HG03575 (cell line): ENCODE results near the gene OR2C1.

Experiments used
- ATAC-seq: cut with Tn5 transposase; IDR thresholded peaks from one replicate; pipeline ENCODE4 v1.9.1; 2021; ENCODE audit not compliant: unreplicated experiment, insufficient number of reproducible peaks, low FRiP score; ENCODE audit errors: extremely low read depth

Gene OR2C1

DNA sequence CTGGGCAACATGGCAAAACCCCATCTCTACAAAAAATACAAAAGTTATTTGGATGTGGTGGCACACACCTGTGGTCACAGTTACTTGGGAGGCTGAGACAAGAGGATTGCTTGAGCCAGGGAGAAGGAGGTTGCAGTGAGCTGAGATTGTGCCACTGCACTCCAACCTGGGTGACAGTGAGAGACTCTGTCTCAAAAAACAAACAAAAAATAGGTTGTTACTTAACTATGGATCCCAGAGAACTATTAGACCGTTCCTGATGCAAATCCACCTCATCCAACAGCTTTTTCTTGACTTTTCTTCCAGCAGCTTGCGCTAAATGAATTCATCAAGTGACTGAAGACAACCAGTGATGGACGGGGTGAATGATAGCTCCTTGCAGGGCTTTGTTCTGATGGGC, at the start of gene OR2C1:
Gene OR2C1, plus strand, starts transcription at position 301 of the 400 bp plus-strand sequence. Its CDS starts 52 bp downstream, at position 353.
- no peak for ATAC-seq

DNA sequence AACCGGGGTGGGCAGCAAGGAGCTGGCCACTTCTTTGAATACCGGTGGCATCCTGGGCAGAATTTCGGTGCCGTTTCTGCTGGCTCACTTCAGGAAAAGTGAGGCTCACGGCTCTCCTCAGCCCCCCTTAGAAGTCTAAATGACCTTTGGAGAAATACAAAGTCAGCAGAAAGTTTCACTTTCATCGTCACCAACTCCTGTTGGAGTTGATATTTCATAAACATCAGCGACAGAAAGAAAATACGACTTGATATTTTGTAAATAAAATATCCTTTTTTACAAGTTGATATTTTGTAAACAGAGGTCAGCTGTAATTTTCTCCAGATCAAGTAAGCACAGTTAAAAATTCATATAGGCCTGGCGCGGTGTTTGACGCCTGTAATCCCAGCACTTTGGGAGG, 49.6 kb upstream of the OR2C1 start:
- ATAC-seq: no peak

DNA sequence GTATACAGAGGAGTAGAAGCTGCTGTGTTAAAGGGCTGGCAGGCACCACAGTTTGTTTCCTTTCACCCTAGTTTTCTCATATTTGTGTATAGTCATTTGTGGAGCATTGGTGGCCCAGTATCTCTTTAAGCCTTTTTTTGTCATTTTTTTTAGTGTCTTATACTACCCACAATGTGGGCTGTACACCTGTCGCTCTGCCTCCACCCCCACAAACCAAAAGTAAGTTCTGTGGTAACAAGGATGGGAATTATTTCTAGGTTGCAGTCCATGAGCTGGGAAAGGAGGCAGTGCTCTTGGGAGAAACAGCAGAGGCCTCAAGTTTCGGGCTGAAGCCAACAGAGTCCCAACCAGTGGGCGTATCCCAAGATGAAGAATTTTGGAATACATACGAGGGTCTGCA, 44.2 kb upstream of the OR2C1 start:
- no peak for ATAC-seq

DNA sequence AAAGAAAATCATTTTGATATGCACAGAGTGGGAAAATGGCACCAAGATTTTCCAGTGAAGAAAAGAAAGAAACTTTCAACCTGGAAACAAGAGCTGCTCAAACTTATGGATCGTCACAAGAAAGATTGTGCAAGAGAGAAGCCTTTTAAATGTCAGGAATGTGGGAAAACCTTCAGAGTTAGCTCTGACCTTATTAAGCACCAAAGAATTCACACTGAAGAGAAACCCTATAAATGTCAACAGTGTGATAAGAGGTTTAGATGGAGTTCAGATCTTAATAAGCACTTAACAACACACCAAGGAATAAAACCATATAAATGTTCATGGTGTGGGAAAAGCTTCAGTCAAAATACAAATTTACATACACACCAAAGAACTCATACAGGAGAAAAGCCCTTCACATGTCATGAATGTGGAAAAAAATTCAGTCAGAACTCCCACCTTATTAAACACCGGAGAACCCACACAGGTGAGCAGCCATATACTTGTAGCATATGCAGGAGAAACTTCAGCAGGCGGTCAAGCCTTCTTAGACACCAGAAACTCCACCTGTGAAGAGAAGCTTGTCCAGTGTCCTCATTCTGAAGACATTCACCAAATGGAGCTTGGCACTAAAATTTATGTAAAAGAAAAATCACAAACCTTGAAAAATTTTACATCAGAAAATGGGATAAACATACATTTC, 38.2 kb upstream of the OR2C1 start:
- ATAC-seq: no peak

DNA sequence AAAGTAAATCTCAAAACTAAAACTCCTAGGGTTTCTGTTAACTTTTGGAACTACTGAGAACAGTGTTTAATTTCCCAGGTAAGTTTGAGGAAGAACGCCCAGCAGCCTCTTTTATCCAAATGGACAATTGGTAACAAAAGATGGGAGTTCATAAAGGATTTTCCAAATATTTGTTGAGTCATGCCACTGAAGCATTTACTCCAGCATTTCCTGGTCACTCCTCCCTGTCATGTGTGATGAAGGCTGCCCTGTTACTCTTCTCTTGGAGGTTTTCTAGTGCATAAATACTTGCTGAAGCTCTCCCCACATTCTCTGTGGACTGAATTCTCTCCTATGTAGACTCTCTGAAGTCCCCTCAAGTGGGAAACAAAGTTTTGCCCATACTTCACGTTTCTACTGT, 33.9 kb upstream of the OR2C1 start:
- no peak for ATAC-seq

DNA sequence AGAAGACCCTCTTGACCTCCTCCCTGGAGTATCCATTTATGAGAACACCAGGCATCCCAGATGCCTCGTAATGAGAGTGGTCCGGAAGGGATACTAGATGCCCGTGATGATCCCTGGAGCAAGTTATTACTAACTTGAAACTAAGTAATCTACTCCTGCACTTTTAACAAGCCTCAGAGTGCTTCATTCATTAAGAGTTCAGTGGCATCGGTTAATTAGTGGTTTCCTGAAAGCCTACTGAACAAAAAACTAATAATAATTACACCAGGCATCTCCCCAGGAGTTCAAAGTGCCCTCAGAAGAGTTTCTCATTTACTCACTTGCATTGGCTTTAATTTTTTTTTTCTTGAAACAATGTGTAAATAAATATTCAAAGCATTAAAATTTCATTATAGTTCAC, 28.2 kb upstream of the OR2C1 start:
- no peak for ATAC-seq

DNA sequence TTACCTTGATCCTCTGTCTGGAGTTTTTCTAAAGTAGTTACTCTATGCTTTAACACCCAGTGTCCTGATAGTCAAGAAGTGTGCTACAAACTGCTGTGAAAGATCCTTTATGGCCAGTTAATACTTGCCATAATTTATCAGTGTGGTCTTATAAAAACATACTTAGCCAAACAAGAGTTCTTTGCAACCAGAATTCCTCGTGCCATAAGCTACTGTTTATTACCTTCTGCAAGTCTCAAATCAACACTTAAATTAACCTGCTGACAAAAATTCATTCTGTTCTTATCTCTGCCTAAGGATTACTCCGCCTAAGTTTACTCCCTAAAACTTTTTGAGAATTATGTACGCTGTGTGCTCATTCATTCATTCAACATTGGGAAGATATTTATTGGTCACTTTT, 27.6 kb upstream of the OR2C1 start:
- ATAC-seq: no peak

DNA sequence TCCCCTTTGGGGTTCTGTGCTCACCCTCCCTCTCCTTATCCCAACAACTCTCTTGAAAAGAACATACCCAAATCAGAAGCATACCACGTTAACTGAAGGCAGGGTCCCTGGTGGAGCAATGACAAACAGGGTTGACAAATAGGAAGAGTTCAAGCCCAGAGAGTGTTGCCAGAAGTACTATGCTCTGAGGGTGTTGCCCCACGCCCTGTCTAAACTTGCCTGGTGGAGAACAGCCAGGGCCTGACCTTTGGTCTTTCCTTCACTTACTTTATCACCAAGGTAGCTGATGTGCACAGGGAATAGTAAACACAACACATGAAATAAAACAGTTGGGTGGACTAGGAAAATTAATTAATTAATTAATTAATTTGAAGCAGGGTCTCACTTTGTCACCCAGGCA, 27.0 kb upstream of the OR2C1 start:
- ATAC-seq: no peak

DNA sequence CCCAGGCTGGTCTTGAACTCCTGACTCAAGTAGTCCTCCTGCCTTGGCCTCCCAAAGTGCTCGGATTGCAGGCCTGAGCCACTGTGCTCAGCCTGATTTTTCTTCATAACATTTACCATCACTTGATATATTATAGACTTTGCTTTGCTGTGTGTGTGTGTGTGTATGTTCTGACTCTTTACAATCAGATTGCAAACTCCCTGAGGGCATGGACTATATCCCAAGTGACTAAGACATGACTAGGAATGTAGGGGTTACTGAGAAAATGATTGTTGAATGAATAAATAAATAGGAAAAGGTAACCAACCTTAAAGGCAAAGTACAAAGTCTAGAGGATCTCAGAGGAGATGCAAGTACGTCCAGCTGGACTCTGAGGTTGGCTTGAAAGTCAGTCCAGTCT, 9.6 kb upstream of the OR2C1 start:
- ATAC-seq: no peak

DNA sequence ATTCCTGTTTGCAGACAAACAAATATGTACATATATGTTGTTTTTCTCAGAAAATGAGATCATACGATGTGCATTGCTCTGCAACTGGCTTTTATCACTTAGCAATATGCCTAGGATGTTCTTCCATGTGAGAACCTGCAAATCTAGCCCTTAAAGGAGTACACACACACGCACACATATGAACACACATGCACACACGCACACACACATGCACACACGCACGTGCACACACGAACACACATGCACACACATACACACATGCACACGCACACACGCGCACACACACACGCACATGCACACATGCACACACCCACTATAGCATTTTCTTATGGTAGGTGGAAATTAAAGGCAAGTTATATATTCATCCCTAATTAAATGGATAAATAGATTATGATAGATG, 8.1 kb upstream of the OR2C1 start:
- ATAC-seq: no peak

DNA sequence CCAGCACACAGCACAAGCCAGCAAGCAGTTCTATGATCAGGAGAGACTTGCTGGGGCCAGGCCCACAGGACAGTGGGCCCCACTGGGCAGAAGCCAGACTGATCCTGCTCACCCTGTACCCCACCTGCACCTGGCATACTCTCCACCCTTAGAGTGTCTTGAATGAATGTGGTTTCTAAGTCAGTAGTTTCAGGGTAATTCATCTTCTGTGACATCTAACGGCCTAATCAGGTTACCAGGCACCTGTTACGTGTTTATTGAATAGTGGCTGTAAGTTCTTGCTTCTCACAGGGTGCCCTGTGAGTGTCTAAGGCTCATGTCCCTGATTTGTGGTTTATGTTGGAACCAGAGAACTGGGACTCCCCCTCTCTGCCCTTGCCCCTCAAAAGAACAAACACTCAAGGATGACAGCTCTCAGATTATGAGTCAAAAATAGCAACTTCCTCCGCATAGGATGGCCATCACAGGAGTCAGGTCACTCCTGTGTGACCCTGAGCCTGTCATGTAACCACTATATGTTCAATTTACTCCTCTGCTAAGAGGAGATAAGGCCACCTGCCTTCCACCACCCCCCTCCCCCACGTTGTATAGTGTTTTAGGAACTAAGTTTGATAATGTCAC, 7.0 kb upstream of the OR2C1 start:
- no peak for ATAC-seq

DNA sequence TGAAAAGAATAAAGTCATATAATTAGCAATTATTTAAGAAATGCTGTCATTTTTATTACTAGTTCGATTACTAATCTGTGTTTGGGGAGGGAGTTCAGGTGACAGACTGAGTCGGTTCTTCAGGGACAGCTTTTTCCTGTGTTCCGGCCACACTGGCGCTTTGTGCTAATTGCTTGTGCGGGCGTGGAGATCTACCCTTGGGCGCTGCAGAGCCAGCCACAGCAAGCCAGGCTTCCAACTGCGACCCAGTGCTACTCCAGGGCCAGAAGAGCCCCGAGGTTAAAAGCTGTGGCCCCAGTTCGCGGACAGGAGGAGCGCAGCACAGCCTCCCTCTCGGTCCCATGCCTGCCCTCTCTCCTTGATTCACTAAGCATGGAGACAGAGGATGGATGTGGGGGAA, 6.5 kb upstream of the OR2C1 start:
- no peak for ATAC-seq

DNA sequence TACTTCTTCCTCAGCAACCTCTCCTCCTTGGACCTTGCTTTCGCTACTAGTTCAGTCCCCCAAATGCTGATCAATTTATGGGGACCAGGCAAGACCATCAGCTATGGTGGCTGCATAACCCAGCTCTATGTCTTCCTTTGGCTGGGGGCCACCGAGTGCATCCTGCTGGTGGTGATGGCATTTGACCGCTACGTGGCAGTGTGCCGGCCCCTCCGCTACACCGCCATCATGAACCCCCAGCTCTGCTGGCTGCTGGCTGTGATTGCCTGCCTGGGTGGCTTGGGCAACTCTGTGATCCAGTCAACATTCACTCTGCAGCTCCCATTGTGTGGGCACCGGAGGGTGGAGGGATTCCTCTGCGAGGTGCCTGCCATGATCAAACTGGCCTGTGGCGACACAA, 429 bp downstream of the OR2C1 start:
- no peak for ATAC-seq

DNA sequence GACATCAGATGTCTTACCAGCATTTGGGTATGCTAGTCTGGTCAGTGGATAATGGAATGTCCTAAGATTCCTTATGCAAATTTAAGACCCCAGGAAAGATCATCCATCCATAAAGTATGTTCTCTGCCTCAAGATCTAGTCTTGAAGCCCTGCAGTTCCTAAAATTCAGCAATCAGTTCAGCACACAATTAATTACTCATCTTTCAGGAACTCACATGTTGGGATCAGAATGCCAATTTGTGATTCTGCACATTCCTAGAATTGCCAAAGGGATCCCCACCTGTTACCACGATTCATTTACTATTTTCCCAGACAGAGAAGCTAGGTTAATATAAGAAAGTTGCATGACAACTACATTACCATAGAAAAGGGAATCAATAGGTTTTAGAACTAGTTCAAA, 3.2 kb downstream of the OR2C1 start:
- ATAC-seq: no peak

DNA sequence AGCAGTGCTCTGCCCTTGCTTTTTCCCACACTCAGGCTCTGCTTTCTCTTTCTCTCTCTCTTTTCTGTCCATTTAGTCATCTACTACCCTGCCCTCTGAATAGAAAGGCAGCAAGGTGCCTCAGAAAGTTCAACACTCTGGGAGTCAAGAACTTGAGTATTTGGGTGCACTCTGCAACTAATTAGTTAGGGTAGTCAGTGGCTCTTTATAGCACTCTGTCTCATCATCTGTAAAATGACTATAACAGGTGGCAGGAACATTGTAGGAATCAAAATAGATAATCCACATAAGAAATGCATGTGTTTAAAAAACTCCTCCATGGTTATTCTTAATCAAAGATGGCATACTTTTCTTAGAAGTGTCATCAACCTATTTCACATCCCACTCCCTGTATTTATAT, 7.2 kb downstream of the OR2C1 start:
- no peak for ATAC-seq

DNA sequence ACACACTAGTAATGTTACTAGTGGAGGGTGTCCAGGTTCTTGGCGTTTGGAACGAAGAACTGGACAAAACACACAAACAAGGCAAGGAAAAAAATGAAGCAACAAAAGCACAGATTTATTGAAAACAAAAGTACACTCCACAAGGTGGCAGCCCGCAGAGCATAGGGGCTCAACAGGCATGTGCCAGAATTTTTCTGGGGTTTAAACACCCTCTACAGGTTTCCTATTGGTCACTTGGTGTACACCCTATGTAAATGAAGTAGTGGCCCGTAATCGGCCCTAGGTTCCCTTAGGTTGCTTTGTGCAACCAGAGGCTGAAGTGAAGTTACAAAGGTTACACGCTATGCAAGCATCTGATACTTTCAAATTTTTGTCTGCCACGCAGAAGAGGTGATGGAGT, 8.1 kb downstream of the OR2C1 start:
- ATAC-seq: no peak

DNA sequence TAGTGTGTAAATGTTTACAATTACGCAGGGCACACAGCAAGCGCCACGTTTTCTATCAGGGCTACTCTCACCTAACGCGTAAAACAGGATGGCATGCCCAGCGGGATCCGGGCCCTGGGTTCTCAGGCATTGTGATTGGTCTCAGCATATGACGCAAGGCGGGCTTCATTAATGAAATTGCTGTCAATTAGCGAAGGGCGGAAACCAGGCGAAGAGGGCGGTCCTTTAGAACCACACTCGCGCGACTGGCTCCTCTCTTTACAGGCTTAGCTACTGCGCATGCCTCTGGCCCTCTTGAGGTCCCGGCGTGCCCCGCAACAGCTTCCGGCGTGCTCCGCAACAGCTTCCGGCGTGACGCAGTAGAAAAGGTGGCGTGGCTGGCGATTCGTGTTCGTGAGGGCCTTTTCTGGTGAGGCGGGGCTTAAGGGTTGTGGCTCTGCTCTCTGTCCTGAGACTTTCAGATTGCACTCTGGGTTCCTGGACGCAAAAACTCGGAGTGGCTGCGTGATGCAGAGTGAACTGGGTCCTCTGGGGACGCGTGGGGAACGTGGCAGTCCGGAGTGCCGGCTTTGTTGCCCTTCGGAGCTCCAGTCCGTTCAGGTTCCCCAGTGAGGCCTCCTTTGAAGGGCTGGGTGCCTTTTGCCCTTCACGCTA, 9.2 kb downstream of the OR2C1 start:
- no peak for ATAC-seq

DNA sequence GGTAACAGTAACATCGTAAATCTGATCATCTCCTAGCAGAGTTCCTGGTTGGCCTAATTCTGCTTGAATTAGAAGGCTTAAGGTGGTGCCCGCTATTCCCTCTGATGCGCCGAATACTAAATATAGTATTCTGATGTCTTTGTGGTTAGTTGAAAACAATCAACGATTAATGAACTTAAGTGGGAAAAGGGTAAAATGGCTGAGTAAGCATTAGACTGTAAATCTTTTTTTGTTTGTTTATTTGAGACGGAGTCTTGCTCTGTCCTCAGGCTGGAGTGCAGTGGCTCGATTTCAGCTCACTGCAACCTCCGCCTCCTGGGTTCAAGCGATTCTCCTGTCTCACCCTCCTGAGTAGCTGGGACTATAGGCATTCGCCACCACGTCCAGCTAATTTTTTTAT, 13.4 kb downstream of the OR2C1 start:
- no peak for ATAC-seq

DNA sequence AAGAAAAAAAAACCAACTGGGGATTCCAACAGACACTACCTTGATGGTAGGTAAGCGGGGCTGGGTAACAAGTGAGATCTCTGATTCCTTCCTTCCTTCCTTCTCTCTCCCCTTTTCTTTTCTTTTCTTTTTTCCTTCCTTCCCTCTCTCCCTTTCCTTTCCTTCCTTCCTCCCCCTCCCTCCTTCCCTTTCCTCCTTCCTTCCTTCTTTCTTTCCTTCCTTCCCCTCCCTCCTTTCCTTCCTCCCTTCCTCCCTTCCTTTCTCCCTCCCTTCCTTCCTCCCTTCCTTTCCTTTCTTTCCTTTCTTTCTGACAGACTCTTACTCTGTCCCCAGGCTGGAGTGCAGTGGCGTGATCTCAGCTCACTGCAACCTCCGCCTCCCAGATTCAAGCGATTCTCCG, 20.0 kb downstream of the OR2C1 start:
- no peak for ATAC-seq

DNA sequence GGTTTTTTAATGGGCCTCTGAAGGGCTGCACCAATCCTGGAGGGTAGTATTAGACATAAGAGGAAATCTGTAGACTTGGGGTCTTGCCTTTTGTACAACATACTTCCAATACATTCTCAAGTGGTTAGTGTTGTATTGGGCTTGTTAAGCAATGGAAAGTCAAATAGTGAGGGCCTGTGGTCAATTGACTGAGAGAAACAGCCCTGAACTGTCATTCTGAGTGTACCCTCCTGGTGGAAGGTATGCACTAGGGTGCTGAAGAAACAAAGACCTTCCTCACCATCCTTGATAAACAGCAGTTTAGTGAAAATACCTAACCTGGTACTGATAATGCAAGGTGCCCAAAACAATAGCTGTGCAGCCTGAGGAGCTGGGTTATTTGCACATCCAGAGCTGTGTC, 22.2 kb downstream of the OR2C1 start:
- ATAC-seq: no peak

DNA sequence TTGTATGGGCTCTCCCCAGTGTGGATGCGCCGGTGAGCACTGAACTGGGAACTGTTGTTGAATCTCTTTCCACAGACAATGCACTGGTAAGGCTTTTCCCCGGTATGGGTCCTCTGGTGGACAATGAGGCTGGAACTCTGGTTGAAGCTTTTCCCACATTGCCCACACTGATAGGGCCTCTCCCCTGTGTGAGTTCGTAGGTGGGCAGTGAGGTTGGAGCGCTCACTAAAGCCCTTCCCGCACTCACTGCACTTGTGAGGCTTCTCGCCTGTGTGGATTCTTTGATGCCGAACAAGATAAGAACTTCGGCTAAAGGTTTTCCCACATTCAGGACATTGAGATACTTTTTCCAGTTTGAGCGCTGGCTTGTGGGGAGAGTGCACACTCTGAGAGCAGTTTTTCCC, 27.4 kb downstream of the OR2C1 start:
- no peak for ATAC-seq
